Measurements from ENCODE around the gene CAVIN1. TPM values are rescaled to one million over a fixed set of nuclear protein-coding genes. Genes with fewer than 3 reads are reported as not detected.

The CAVIN1 gene
- total RNA-seq, 1 donor from 2014 or later = 548 TPM

- Histone ChIP-seq H3K4me1 (peaks cover 35 to 89% of the 10 kb centered on the region in 2 donors), H3K36me3 (peaks cover 4% of the 10 kb centered on the region in 2 donors), H3K9me3 (no peaks in the 10 kb centered on the region), H3K4me3 (peak overlapping the region in 1 of 2 donors; percentile 23), H3K27ac (peak overlapping the region; percentile 76 to 84), H3K27me3 (no peaks in the 10 kb centered on the region)
- DNase-seq (ENCODE audit: low spot score in 2 of 2) = no peak
- intact Hi-C loops (cut with DNase I) = no loop called here
- TF ChIP-seq CTCF (IDR thresholded peaks at IDR 0.05) = no peak
These were observed 8.2 kb downstream of the CAVIN1 start for GRCh38 chr17:42414704-42415409.

- Histone ChIP-seq H3K4me3 (peak overlapping the region in 1 of 2 donors; percentile 21), H3K27ac (peak overlapping the region; percentile 76 to 84)
These were observed 9.5 kb downstream of the CAVIN1 start for GRCh38 chr17:42413464-42414040.

GRCh38 chr17:42411905-42412679, 11.0 kb downstream of the CAVIN1 start:
- Histone ChIP-seq H3K4me1 (peaks cover 52 to 93% of the 10 kb centered on the region in 2 donors), H3K9me3 (no peaks in the 10 kb centered on the region), H3K36me3 (peaks cover 0 to 4% of the 10 kb centered on the region in 2 donors), H3K4me3 (peak overlapping the region in 1 of 2 donors; percentile 45), H3K27ac (peak overlapping the region; percentile 76 to 84), H3K27me3 (no peaks in the 10 kb centered on the region)
- intact Hi-C loops (cut with DNase I) = no loop called here
- no peak for DNase-seq (ENCODE audit: low spot score in 2 of 2)
- no peak for TF ChIP-seq CTCF (IDR thresholded peaks at IDR 0.05)

More at GRCh38 chr17:42413464-42414040, 9.5 kb downstream of the CAVIN1 start:
- Histone ChIP-seq H3K4me1 (peaks cover 40 to 89% of the 10 kb centered on the region in 2 donors), H3K36me3 (peaks cover 4% of the 10 kb centered on the region in 2 donors), H3K9me3 (no peaks in the 10 kb centered on the region), H3K27me3 (no peaks in the 10 kb centered on the region)
- no peak for DNase-seq (ENCODE audit: low spot score in 2 of 2)
- intact Hi-C loops (cut with DNase I) = no loop called here
- no peak for TF ChIP-seq CTCF (IDR thresholded peaks at IDR 0.05)

- H3K4me3 ChIP-seq = peak overlapping the region in 1 of 2 donors; percentile 45
- H3K27me3 ChIP-seq = no peaks in the 10 kb centered on the region
- peaks cover 0 to 4% of the 10 kb centered on the region in 2 donors for H3K36me3 ChIP-seq
- peak overlapping the region; percentile 76 to 84 for H3K27ac ChIP-seq
- no peaks in the 10 kb centered on the region for H3K9me3 ChIP-seq
- peaks cover 51 to 94% of the 10 kb centered on the region in 2 donors for H3K4me1 ChIP-seq
- no peak for DNase-seq (ENCODE audit: low spot score in 2 of 2)
- intact Hi-C loops (cut with DNase I) = no loop called here
- TF ChIP-seq CTCF (IDR thresholded peaks at IDR 0.05) = no peak
These were observed 11.7 kb downstream of the CAVIN1 start for GRCh38 chr17:42411361-42411760.

- Histone ChIP-seq H3K4me3 (peak overlapping the region in 1 of 2 donors; percentile 31), H3K9me3 (no peaks in the 10 kb centered on the region), H3K27ac (peak overlapping the region; percentile 76 to 84), H3K36me3 (peaks cover under 1 to 5% of the 10 kb centered on the region in 2 donors), H3K4me1 (peaks cover 47 to 89% of the 10 kb centered on the region in 2 donors), H3K27me3 (no peaks in the 10 kb centered on the region)
- DNase-seq (ENCODE audit: low spot score in 2 of 2) = no peak
- TF ChIP-seq CTCF (IDR thresholded peaks at IDR 0.05) = no peak
- intact Hi-C loops (cut with DNase I) = no loop called here
These were observed 12.8 kb downstream of the CAVIN1 start for GRCh38 chr17:42410319-42410685.
